A549 treated with AZD2906 at 1 μM for 4 hours (cell line): ENCODE data around the gene SERPINB11. TPM values are rescaled to one million over a fixed set of nuclear protein-coding genes. Genes with fewer than 3 reads are reported as not detected.

Experiments
- total RNA-seq: library from RNA; stranded (reverse); fragments of 200-300 nt; extraction: Qiagen RNA extraction; gene quantifications from 5 replicates; pipeline ENCODE4 v1.2.3, GENCODE V29; 2022

Gene SERPINB11
- 0.03 to 0.16 TPM in 2 of 5 replicates, not detected in the others for total RNA-seq

GRCh38 chr18:63702660-63703059 lies at the start of gene SERPINB11:
SERPINB11 (plus strand) TSS chr18:63702960; CDS start chr18:63710194, 7,234 bp downstream.

GRCh38 chr18:63661750-63662149 lies 41.0 kb upstream of the SERPINB11 start, which contains the start of gene SERPINB3:
SERPINB3 (minus strand) TSS chr18:63661893; CDS start chr18:63661216, 677 bp downstream.

Other genes starting within 250 kb of the SERPINB11 start
- 0.09 to 0.34 TPM (median 0.10 TPM) in 5 replicates for gene SERPINB5, start 226.0 kb upstream of the SERPINB11 start, total RNA-seq
- not detected in 5 replicates for gene SERPINB12, start 160.6 kb upstream of the SERPINB11 start, total RNA-seq
- gene SERPINB13, start 115.6 kb upstream of the SERPINB11 start, total RNA-seq = not detected in 5 replicates
- gene SERPINB4, start 58.7 kb upstream of the SERPINB11 start, total RNA-seq = 0.06 to 0.17 TPM (median 0.10 TPM) in 5 replicates
- 0.06 to 0.14 TPM (median 0.09 TPM) in 5 replicates for gene SERPINB3, start 41.1 kb upstream of the SERPINB11 start, total RNA-seq
- gene SERPINB7, start 72.5 kb downstream of the SERPINB11 start, total RNA-seq = 1.6 to 3.0 TPM (median 2.2 TPM) in 5 replicates
- gene SERPINB2, start 184.7 kb downstream of the SERPINB11 start, total RNA-seq = 0.05 to 0.09 TPM (median 0.05 TPM) in 3 of 5 replicates, not detected in the others
- not detected in 5 replicates for gene SERPINB10, start 205.0 kb downstream of the SERPINB11 start, total RNA-seq
- gene HMSD, start 246.3 kb downstream of the SERPINB11 start, total RNA-seq = 0.09 to 0.29 TPM (median 0.24 TPM) in 3 of 5 replicates, not detected in the others